WERI-Rb-1 (cell line): ENCODE data around the gene FAM149A.

Source experiments
- DNase-seq: peaks from one replicate; pipeline ENCODE4 v3.0.0-alpha.2; 2020
- H3K27ac ChIP-seq: fragments of 250-450 bp; sonication (Bioruptor Pico); 2 replicates; pipeline ENCODE4 v1.5.1; 2020; ENCODE audit warnings: mild to moderate bottlenecking, moderate library complexity
- H3K27me3 ChIP-seq: fragments of 250-450 bp; sonication (Bioruptor Pico); 2 replicates; pipeline ENCODE4 v1.5.1; 2021; ENCODE audit warnings: mild to moderate bottlenecking, low read depth, moderate library complexity; ENCODE audit not compliant: insufficient read depth, severe bottlenecking
- H3K36me3 ChIP-seq: fragments of 250-450 bp; sonication (Bioruptor Pico); 2 replicates; pipeline ENCODE4 v1.5.1; 2020; ENCODE audit warnings: mild to moderate bottlenecking, moderate library complexity
- H3K4me3 ChIP-seq: 2 replicates; pipeline ENCODE4 v1.5.1; 2011; ENCODE audit warnings: low read depth, mild to moderate bottlenecking, control low read depth, low read length
- H3K9me3 ChIP-seq: fragments of 250-450 bp; sonication (Bioruptor Pico); 2 replicates; pipeline ENCODE4 v1.5.1; 2021; ENCODE audit warnings: mild to moderate bottlenecking, moderate library complexity; ENCODE audit not compliant: severe bottlenecking
- TF ChIP-seq, protein P1 (sequence below): IDR thresholded peaks from 2 replicates; pipeline ENCODE4 v1.5.1; 2011; ENCODE audit warnings: low read depth, mild to moderate bottlenecking, control low read depth, inconsistent platforms, low read length

FAM149A gene

DNA sequence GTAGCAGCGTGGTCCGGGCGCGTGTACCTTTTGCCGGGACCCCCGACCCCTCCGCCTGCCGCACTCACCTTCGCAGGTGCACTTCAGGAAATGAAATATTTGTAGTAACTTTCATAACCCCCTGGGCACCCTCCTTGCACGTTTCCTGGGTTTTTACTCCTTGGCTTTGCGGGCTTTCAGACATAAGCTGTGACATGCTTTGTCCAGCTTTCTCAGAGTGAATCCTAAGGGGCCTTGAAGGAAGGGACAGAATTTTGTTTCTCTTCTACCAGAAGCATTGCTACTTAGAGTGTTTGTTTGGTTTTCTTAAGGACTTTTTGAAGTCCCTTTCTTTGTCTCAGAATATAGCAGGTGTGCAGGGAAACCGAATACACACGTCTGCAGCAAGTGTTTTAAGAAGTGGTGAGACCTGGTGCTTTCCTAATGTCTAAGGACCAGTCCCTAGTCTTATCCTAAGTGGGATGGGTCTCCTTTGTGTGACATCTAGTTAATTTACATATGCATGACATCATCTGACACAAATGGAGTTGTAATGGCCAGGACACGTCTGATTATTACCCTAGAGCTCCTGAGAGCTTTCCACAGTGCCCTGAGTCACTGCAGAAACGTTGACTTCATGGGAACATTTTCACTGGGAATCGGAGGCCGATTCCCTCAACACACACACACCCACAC is 1.3 kb downstream of the FAM149A start:
- Histone ChIP-seq H3K4me3 (no peak overlapping the region), H3K36me3 (no peaks in the 10 kb centered on the region), H3K9me3 (peaks cover 5% of the 10 kb centered on the region), H3K27me3 (peaks cover 69% of the 10 kb centered on the region), H3K27ac (no peak overlapping the region)
- TF ChIP-seq, protein P1, sequence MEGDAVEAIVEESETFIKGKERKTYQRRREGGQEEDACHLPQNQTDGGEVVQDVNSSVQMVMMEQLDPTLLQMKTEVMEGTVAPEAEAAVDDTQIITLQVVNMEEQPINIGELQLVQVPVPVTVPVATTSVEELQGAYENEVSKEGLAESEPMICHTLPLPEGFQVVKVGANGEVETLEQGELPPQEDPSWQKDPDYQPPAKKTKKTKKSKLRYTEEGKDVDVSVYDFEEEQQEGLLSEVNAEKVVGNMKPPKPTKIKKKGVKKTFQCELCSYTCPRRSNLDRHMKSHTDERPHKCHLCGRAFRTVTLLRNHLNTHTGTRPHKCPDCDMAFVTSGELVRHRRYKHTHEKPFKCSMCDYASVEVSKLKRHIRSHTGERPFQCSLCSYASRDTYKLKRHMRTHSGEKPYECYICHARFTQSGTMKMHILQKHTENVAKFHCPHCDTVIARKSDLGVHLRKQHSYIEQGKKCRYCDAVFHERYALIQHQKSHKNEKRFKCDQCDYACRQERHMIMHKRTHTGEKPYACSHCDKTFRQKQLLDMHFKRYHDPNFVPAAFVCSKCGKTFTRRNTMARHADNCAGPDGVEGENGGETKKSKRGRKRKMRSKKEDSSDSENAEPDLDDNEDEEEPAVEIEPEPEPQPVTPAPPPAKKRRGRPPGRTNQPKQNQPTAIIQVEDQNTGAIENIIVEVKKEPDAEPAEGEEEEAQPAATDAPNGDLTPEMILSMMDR, result no peak
- no peak for DNase-seq

DNA sequence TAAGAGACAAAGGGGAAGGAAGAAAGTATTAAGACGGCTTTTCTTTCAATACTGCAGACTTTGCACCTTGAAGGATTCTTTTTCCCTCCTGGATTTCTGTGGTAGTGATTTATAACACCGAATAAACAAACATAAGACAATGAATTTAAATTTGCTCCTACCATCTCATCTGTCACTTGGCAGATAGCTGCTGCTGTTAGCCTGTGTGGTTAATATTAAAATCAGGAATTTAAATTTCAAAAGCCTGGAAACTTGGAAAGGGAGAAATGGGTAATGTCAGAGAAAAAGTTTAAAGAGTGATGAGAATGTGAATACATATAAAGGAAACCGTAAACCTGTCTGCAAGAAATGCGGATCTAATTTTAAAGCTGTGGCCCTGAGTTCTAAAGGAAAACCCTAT is 3.4 kb downstream of the FAM149A start:
- Histone ChIP-seq H3K4me3 (no peak overlapping the region), H3K9me3 (peaks cover 5% of the 10 kb centered on the region), H3K36me3 (no peaks in the 10 kb centered on the region), H3K27me3 (peaks cover 54% of the 10 kb centered on the region), H3K27ac (no peak overlapping the region)
- TF ChIP-seq, protein P1, result no peak
- no peak for DNase-seq

DNA sequence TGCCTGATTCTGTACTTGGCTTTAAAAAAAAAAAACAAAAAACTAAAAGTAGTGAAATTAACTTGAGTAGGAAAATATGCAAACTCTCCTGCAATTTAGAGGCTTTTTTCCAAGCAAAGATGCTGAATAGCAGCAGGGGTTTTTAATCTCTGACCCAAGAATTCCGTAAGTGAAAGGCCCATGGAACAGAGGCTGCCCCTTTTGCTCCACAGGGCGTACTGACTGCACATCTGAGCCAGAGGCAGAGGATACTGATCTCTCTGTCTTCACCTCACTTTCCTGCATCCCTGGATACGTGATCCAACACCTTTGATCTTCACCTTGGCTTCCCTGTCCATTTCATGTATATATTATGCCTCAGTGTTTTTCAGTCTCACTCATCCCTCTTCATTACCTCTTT is 3.9 kb downstream of the FAM149A start:
- H3K9me3 ChIP-seq, result peaks cover 5% of the 10 kb centered on the region
- no peak overlapping the region for H3K4me3 ChIP-seq
- no peak overlapping the region for H3K27ac ChIP-seq
- DNase-seq, result no peak
- peaks cover 49% of the 10 kb centered on the region for H3K27me3 ChIP-seq
- TF ChIP-seq, protein P1, result no peak
- H3K36me3 ChIP-seq, result no peaks in the 10 kb centered on the region

DNA sequence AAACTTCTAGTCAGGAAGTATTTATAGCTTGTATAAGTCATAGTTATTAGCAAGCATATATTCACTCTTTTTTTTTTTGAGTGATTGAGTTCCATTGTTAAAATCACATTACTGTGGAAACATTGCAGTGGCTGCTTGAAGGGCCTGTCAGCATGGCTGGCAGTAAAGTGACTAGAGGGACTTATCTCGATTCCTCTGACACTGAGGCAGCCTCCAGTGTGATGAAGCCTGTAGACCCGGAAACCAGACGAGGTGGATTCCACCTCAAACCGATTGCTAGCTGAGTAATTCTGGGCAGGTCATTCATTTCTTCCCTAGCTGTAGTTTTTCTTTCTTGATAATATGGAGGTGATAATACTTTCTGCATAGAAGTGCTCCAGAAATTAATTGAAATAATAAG is 4.7 kb downstream of the FAM149A start:
- DNase-seq, result no peak
- TF ChIP-seq, protein P1, result no peak
- H3K27me3 ChIP-seq, result peaks cover 42% of the 10 kb centered on the region
- H3K4me3 ChIP-seq, result no peak overlapping the region
- H3K9me3 ChIP-seq, result peaks cover 2% of the 10 kb centered on the region
- H3K27ac ChIP-seq, result no peak overlapping the region
- no peaks in the 10 kb centered on the region for H3K36me3 ChIP-seq

DNA sequence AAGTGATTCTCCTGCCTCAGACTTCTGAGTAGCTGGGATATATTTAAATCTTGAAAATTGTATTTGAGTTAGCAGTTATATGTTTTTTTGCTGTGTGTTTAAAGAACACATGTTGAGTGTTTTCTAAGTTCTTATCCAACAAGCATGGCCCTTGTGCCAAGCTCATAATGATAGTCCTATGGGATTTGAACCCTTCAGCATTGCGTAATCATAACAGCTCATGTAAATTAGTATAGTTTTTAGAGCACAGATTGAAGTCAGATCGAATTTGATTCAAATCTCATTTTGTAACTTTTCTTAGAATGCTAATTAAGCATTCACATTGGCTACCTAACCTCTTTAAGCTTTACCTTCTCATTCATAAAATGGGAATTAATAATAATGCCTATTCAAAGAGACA is 12.2 kb downstream of the FAM149A start:
- Histone ChIP-seq H3K36me3 (no peaks in the 10 kb centered on the region), H3K27me3 (peaks cover 26% of the 10 kb centered on the region), H3K27ac (no peak overlapping the region), H3K4me3 (no peak overlapping the region), H3K9me3 (no peaks in the 10 kb centered on the region)
- DNase-seq, result no peak
- TF ChIP-seq, protein P1, result no peak

DNA sequence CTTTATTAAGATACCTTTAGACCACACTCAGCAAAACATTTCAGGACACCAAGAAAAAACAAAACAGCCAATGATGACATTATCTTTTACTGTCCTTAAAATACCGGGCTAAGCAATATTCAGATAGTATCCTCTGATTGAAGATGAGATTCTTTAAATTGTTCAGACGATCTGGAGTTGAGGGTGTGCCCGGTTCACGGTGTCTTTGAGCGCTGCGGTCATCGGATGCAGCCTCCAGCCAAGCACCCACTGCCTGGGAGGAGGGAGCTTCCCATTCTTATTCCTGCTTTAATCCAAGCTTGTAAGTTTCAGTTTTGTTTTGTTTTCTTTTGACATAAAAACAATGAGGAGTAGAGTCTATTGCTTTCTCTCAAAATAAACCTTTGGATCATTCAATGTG is 14.1 kb downstream of the FAM149A start:
- Histone ChIP-seq H3K27ac (no peak overlapping the region), H3K36me3 (no peaks in the 10 kb centered on the region), H3K27me3 (peaks cover 26% of the 10 kb centered on the region), H3K9me3 (no peaks in the 10 kb centered on the region), H3K4me3 (no peak overlapping the region)
- TF ChIP-seq, protein P1, result no peak
- DNase-seq, result no peak
